ENCODE data around the gene TMEM198. TPM values are rescaled to one million over a fixed set of nuclear protein-coding genes. Genes with fewer than 3 reads are reported as not detected.

TMEM198 gene
- total RNA-seq, 4 donors from 2014 or later, result 1.1 to 4.4 (median 1.2) TPM; not detected in 1

- TF ChIP-seq POLR2A (IDR thresholded peaks at IDR 0.05) (no peak), EP300 (IDR thresholded peaks at IDR 0.05; ENCODE audit: low read depth) (no peak), POLR2AphosphoS5 (IDR thresholded peaks at IDR 0.05) (no peak), CTCF (IDR thresholded peaks at IDR 0.05) (no peak)
- H3K4me1 ChIP-seq, result no peaks in the 10 kb centered on the region
- intact Hi-C loops (cut with DNase I; ENCODE audit: low total_unique reads), result no loop called here
- peaks cover 14% of the 10 kb centered on the region for H3K27me3 ChIP-seq
- in situ Hi-C loops (cut with MboI; ENCODE audit: low pct_ligation_motif_present in 1 of 4, low pct_unique_long_range_greater_than_20kb in 1 of 4, low sequenced_read_pairs in 3 of 4), result no loop called here
- WGBS, 2 donors (ENCODE audit: low coverage in 1 of 2), result 64% methylated on average over 2 of the region's 2 CpGs; no CpG with 5 or more reads in 1 of the 2 donors
- DNase-seq, result no peak
- no peak overlapping the region for H3K27ac ChIP-seq
- no peak overlapping the region for H3K4me3 ChIP-seq
- no peaks in the 10 kb centered on the region for H3K36me3 ChIP-seq
- no peaks in the 10 kb centered on the region for H3K9me3 ChIP-seq
These were observed 37.5 kb downstream of the TMEM198 start for GRCh38 chr2:219581346-219581745.

DNA sequence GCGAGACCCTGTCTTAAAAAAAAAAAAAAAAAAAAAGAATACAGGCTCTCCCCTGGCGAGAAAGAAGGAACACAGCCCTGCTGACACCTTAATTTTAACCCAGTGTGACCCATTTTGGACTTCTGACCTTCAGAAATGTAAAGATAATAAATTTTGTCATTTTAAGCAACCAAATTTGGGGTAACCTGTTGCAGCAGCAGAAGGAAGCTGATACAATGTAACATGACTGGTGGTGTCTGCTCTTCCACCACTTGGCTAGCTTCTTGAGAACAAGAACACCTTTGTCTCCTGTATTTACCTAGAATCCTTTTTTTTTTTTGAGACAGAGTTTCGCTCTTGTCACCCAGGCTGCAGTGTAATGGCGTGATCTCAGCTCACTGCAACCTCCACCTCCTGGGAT is 47.3 kb downstream of the TMEM198 start:
- H3K4me1 ChIP-seq, result no peaks in the 10 kb centered on the region
- H3K9me3 ChIP-seq, result no peaks in the 10 kb centered on the region
- H3K36me3 ChIP-seq, result no peaks in the 10 kb centered on the region
- no peak overlapping the region for H3K4me3 ChIP-seq
- in situ Hi-C loops (cut with MboI; ENCODE audit: low pct_ligation_motif_present in 1 of 4, low pct_unique_long_range_greater_than_20kb in 1 of 4, low sequenced_read_pairs in 3 of 4), result no loop called here
- H3K27ac ChIP-seq, result no peak overlapping the region
- H3K27me3 ChIP-seq, result peaks cover 4% of the 10 kb centered on the region
- WGBS, 2 donors (ENCODE audit: low coverage in 1 of 2), result 51 to 75% methylated on average over 2 to 4 of the region's 4 CpGs
- no peak for TF ChIP-seq POLR2AphosphoS5 (IDR thresholded peaks at IDR 0.05)
- no peak for DNase-seq
- intact Hi-C loops (cut with DNase I; ENCODE audit: low total_unique reads), result no loop called here

DNA sequence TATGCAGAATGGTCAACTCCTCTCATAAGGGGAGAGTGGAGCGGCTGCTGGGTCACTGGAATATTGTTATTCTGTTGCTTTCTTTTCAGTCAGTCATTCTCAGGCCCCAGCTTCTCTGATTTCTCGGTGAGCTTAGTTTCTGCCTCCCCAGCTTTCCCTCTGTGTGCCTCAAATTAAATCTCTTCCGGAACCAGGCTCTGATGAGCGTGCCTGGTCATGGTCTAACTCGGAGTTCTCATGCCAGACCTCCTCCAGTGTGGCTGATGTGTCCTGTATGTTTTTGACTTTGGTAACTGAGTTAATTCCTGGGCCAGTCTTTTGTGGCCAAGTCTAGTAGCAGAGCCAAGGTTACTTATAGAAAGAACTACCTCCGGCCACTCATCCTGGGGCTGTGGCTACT is 48.9 kb downstream of the TMEM198 start:
- Histone ChIP-seq H3K4me3 (no peak overlapping the region), H3K27me3 (no peaks in the 10 kb centered on the region), H3K27ac (no peak overlapping the region), H3K4me1 (peaks cover 0 to 6% (median 5%) of the 10 kb centered on the region in 4 donors), H3K36me3 (no peaks in the 10 kb centered on the region), H3K9me3 (no peaks in the 10 kb centered on the region)
- intact Hi-C loops (cut with DNase I; ENCODE audit: low total_unique reads) (no loop called here), in situ Hi-C loops (cut with MboI; ENCODE audit: low pct_ligation_motif_present in 1 of 4, low pct_unique_long_range_greater_than_20kb in 1 of 4, low sequenced_read_pairs in 3 of 4) (no loop called here)
- DNase-seq, result no peak
- WGBS, 2 donors (ENCODE audit: low coverage in 1 of 2), result 77 to 84% methylated on average over 3 to 6 of the region's 6 CpGs
- TF ChIP-seq EP300 (IDR thresholded peaks at IDR 0.05; ENCODE audit: low read depth), result no peak
- no peak for TF ChIP-seq CTCF (IDR thresholded peaks at IDR 0.05)
- no peak for TF ChIP-seq POLR2A (IDR thresholded peaks at IDR 0.05)
- TF ChIP-seq POLR2AphosphoS5 (IDR thresholded peaks at IDR 0.05), result no peak

DNA sequence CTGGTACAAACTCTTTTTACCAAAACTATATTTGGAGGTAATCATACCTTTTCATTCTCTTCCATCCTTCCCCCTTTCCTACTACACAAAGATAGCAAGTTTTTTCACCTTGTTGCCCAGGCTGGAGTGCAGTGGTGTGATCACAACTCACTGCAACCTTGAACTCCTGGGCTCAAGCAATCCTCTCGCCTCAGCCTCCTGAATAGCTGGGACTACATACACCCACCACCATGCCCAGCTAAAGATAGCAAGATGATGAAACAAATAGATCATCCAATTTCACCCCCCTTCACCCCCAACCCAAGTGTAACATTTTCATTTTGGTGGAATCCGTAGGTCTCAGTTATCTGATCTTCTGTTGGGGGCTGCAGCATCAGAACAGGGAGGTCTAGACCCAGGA is 49.3 kb downstream of the TMEM198 start:
- Histone ChIP-seq H3K9me3 (no peaks in the 10 kb centered on the region), H3K36me3 (no peaks in the 10 kb centered on the region), H3K4me1 (peaks cover 0 to 7% (median 5%) of the 10 kb centered on the region in 4 donors), H3K27ac (no peak overlapping the region), H3K27me3 (no peaks in the 10 kb centered on the region), H3K4me3 (no peak overlapping the region)
- WGBS, 2 donors (ENCODE audit: low coverage in 1 of 2), result 50 to 80% methylated on average over 1 to 2 of the region's 2 CpGs
- intact Hi-C loops (cut with DNase I; ENCODE audit: low total_unique reads), result no loop called here
- no peak for DNase-seq
- in situ Hi-C loops (cut with MboI; ENCODE audit: low pct_ligation_motif_present in 1 of 4, low pct_unique_long_range_greater_than_20kb in 1 of 4, low sequenced_read_pairs in 3 of 4), result no loop called here
- TF ChIP-seq EP300 (IDR thresholded peaks at IDR 0.05; ENCODE audit: low read depth), result no peak
- no peak for TF ChIP-seq POLR2A (IDR thresholded peaks at IDR 0.05)
- TF ChIP-seq CTCF (IDR thresholded peaks at IDR 0.05), result no peak

GRCh38 chr2:219595256-219595655 is 51.4 kb downstream of the TMEM198 start:
- in situ Hi-C loops (cut with MboI; ENCODE audit: low pct_ligation_motif_present in 1 of 4, low pct_unique_long_range_greater_than_20kb in 1 of 4, low sequenced_read_pairs in 3 of 4), result no loop called here

More at GRCh38 chr2:219595256-219595655, 51.4 kb downstream of the TMEM198 start:
- no peaks in the 10 kb centered on the region for H3K36me3 ChIP-seq
- WGBS, 2 donors (ENCODE audit: low coverage in 1 of 2), result 54 to 60% methylated on average over 3 of the region's 3 CpGs
- H3K9me3 ChIP-seq, result no peaks in the 10 kb centered on the region
- H3K4me1 ChIP-seq, result peaks cover 5 to 15% (median 8%) of the 10 kb centered on the region in 4 donors
- no peaks in the 10 kb centered on the region for H3K27me3 ChIP-seq
- TF ChIP-seq POLR2A (IDR thresholded peaks at IDR 0.05), result no peak
- H3K4me3 ChIP-seq, result no peak overlapping the region
- intact Hi-C loops (cut with DNase I; ENCODE audit: low total_unique reads), result no loop called here
- DNase-seq, result no peak
- no peak overlapping the region for H3K27ac ChIP-seq
